Ovary (tissue), 9 donors: Measurements from ENCODE around the gene PSENEN. TPM values are rescaled to one million over a fixed set of nuclear protein-coding genes. Genes with fewer than 3 reads are reported as not detected.

ENCODE experiments used
- DNase-seq, 5 donors: peaks; one replicate each; pipeline ENCODE4 v3.0.0-alpha.2; 2019 to 2020
- H3K27ac ChIP-seq, 2 donors: fragments of 200-600 bp; one replicate each; pipeline versions ENCODE4 v1.5.1 to v1.8.0; 2019 to 2022
- H3K27me3 ChIP-seq: fragments of 200-600 bp; one replicate; pipeline ENCODE4 v1.8.0; 2022
- H3K36me3 ChIP-seq: fragments of 200-600 bp; sonication (generic); one replicate; pipeline ENCODE4 v1.5.1; 2019
- H3K4me1 ChIP-seq: one replicate; pipeline ENCODE4 v1.8.1; 2013; ENCODE audit warnings: mild to moderate bottlenecking, moderate library complexity; ENCODE audit not compliant: insufficient read depth
- H3K4me3 ChIP-seq: fragments of 200-600 bp; sonication (generic); one replicate; pipeline ENCODE4 v1.5.1; 2017
- H3K9me3 ChIP-seq, 2 donors: fragments of 200-600 bp in 1 of 2; sonication (generic) in 1 of 2; one replicate each; pipeline versions ENCODE4 v1.5.1 to v1.8.1; 2013 to 2019; ENCODE audit warnings: mild to moderate bottlenecking in 1 of 2, moderate library complexity in 1 of 2
- CTCF ChIP-seq, 3 donors: fragments of 450-650 bp in 2 of 3; fragments of 200-600 bp in 1 of 3; IDR thresholded peaks; one replicate each; pipeline versions ENCODE4 v1.5.1 to v1.8.0; 2016 to 2022; ENCODE audit warnings: antibody characterized with exemption in 3 of 3, mild to moderate bottlenecking in 1 of 3
- EP300 ChIP-seq: sonication (generic); formaldehyde crosslinking; IDR thresholded peaks from one replicate; pipeline ENCODE4 v1.6.1; 2017; ENCODE audit warnings: antibody characterized with exemption
- POLR2A ChIP-seq: fragments of 450-650 bp; IDR thresholded peaks from one replicate; pipeline ENCODE4 v1.6.1; 2017; ENCODE audit warnings: antibody characterized with exemption, mild to moderate bottlenecking, moderate library complexity
- WGBS, 3 donors: extraction: QIAGEN DNeasy Blood & Tissue Kit in 1 of 3; methylation state at CpG; one replicate each; pipeline versions ENCODE4 v1.1.5 to v1.1.7; 2013 to 2017; 5-methylcytosine and 5-hydroxymethylcytosine counted together
- intact Hi-C, 4 donors: fragments of 100-400 bp; cut with DNase I; formaldehyde crosslinking; loops; one replicate each; pipeline versions ENCODE4 v1.11.0 to v1.15.1; 2022 to 2023
- polyA plus RNA-seq, 2 donors: library from polyadenylated mRNA; stranded (reverse); fragments of 200-250 nt in 1 of 2; fragments of 350-450 nt in 1 of 2; fragmentation: Illumina TruSeq in 1 of 2; extraction: RNeasy Lipid Tissue Mini Kit (QIAGEN cat#74804) in 1 of 2; gene quantifications; one replicate each; pipeline ENCODE4 v1.2.3, GENCODE V29; 2013 to 2014
- total RNA-seq, 7 donors: library from RNA; depleted of rRNA in 2 of 7; stranded (reverse); fragments of >200 nt in 2 of 7; fragmentation: NEBNext Ultra II Directional in 3 of 7; extraction: Animal tissue kit (Norgen Biotek cat#: 25700) in 3 of 7; gene quantifications; one replicate each; pipeline versions ENCODE4 v1.1.0 to v1.2.4, GENCODE V29; 2016 to 2023
- donor health status: DM: no; HTN: no; CAD: no; lungs with moderate emphysema.
- donor health status: DM: no; HTN: no; CAD: no.
- donor health status: Bipolar disorder and iron deficiency.
- donor health status: DM: yes; HTN: yes; CAD: no.
- donor health status: DM: no; HTN: no; CAD: no.
- donor health status: DM: yes; HTN: yes; CAD: no.

The PSENEN gene
- total and polyA plus RNA-seq, 9 donors, result 23.4 to 90.4 (median 44.6) TPM

DNA sequence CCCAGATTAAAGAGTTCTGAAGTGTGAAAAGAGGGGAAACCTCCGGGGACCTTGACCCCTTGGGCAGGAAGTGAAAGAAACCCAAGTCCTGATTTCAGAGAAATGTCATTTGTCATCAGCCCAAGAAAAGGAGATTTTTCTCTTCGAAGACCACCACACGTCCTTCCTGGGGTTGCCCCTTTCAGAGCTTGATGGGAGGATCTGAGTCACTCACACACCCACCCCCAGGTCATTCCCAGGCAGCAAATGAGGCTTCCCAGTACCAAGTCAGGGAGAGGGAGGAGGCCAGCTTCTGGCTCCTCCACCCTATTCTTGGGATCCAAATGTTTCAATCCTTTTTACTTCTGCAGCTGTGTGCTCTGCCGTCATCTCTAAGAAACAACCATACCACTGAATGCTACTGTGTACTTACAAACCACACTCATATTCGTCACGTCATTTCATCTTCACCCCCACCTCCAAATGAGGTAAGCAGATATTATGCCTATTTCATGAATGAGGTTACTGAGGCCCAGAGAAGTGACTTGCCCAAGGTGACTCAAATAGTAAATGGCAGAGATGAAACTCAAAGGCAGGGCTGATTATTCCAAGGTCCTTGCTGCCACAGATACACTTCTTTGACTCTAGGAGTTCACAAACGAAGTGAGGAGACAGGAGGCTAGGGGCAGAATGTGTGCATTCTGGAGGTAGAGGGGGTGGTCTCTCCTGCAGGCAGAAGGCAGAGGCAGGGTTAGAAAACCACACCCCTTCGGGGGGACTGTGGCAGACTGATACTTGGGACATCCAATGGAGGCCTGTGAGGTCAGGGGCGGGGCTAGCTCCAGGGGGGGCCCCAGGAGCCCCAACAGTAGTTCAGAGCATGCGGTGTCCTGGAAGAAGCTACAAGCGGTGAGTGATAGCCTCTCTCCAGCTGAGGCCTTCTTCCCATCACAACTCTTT, 32.6 kb upstream of the PSENEN start:
- Histone ChIP-seq H3K36me3 (no peaks in the 10 kb centered on the region), H3K4me1 (peaks cover 5% of the 10 kb centered on the region), H3K27ac (no peak overlapping the region), H3K27me3 (no peaks in the 10 kb centered on the region), H3K9me3 (no peaks in the 10 kb centered on the region), H3K4me3 (no peak overlapping the region)
- WGBS, 3 donors, result 65 to 75% (median 72%) methylated on average over 11 of the region's 11 CpGs
- no peak for DNase-seq
- intact Hi-C loops, result loop anchor here in 1 of 4 donors (10.0 kb wide), 1 partner anchor 102 kb away; the partner anchor contains the start of gene PRODH2
- TF ChIP-seq EP300, result no peak
- no peak for TF ChIP-seq CTCF (IDR thresholded peaks at IDR 0.05)
- TF ChIP-seq POLR2A, result no peak

GRCh38 chr19:35713506-35713850, 32.0 kb upstream of the PSENEN start:
- Histone ChIP-seq H3K4me1 (peaks cover 5% of the 10 kb centered on the region), H3K4me3 (no peak overlapping the region), H3K27ac (no peak overlapping the region), H3K36me3 (no peaks in the 10 kb centered on the region), H3K9me3 (no peaks in the 10 kb centered on the region), H3K27me3 (no peaks in the 10 kb centered on the region)
- 58 to 74% (median 69%) methylated on average over 2 of the region's 2 CpGs for WGBS, 3 donors
- no peak for DNase-seq
- intact Hi-C loops, result loop anchor here in 1 of 4 donors (10.0 kb wide), 1 partner anchor 101 kb away; the partner anchor contains the start of gene PRODH2
- TF ChIP-seq CTCF (IDR thresholded peaks at IDR 0.05), result no peak
- TF ChIP-seq POLR2A, result no peak
- no peak for TF ChIP-seq EP300

GRCh38 chr19:35713904-35714495, 31.5 kb upstream of the PSENEN start:
- H3K4me3 ChIP-seq, result no peak overlapping the region
- no peaks in the 10 kb centered on the region for H3K36me3 ChIP-seq
- H3K4me1 ChIP-seq, result peaks cover 9% of the 10 kb centered on the region
- intact Hi-C loops, result loop anchor here in 2 of 4 donors (2.0 to 10.0 kb wide), 2 partner anchors 17 to 101 kb away; partner anchors contain the start of gene PRODH2 (in 1 of the 2)
- no peaks in the 10 kb centered on the region for H3K9me3 ChIP-seq
- WGBS, 3 donors, result 73 to 85% (median 74%) methylated on average over 12 of the region's 12 CpGs
- TF ChIP-seq EP300, result no peak
- no peak for TF ChIP-seq CTCF (IDR thresholded peaks at IDR 0.05)
- no peak for TF ChIP-seq POLR2A
- no peak overlapping the region for H3K27ac ChIP-seq
- no peaks in the 10 kb centered on the region for H3K27me3 ChIP-seq
- no peak for DNase-seq

GRCh38 chr19:35714601-35715354, 30.7 kb upstream of the PSENEN start:
- H3K4me3 ChIP-seq, result no peak overlapping the region
- H3K36me3 ChIP-seq, result no peaks in the 10 kb centered on the region
- DNase-seq, result peak in 1 of 5 donors; percentile 24
- H3K27me3 ChIP-seq, result no peaks in the 10 kb centered on the region
- no peak for TF ChIP-seq EP300
- no peak for TF ChIP-seq CTCF (IDR thresholded peaks at IDR 0.05)
- H3K27ac ChIP-seq, result no peak overlapping the region
- 72 to 79% (median 73%) methylated on average over 12 to 14 of the region's 14 CpGs for WGBS, 3 donors
- intact Hi-C loops, result loop anchor here in 3 of 4 donors (2.0 to 10.0 kb wide), 3 partner anchors 18 to 167 kb away; partner anchors contain the start of genes TMEM147 (in 2 of the 3) and PRODH2 (in 1 of the 3)
- no peaks in the 10 kb centered on the region for H3K9me3 ChIP-seq
- H3K4me1 ChIP-seq, result peaks cover 10% of the 10 kb centered on the region
